ENCODE data around the gene ZBTB8A. TPM values are rescaled to one million over a fixed set of nuclear protein-coding genes. Genes with fewer than 3 reads are reported as not detected.

The ZBTB8A gene
- total and polyA plus RNA-seq, 2 of the 13 experiments (the other 11 are each of a cell fraction or from before 2014, with no cell fraction given) = 1.3 to 3.7 TPM

DNA sequence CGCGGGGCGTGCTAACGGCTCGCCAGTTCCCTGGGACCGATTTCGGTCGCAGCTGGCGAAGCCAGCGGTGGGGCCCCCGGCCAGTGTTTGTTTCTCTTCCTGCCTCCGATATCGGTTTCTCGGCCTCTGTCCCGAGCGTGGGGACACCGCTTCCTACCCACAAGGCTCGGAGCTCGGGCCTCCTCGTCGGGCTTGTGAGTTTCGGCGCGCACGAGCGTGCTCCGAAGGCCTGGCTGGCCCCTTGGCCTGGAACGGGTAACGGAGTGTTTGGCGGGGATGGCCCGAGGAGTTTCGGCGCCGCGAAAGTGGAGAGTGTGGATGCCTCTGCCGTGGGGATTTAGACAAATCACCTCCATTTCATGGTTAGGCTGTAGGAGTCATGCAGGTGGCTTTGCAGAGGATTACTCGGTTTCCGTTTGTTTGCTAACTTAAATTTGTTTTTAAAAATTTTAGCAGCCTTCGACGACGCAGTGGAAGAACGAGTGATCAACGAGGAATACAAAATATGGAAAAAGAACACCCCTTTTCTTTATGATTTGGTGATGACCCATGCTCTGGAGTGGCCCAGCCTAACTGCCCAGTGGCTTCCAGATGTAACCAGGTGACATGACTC is 112.3 kb downstream of the ZBTB8A start (continued):
- no peak for TF ChIP-seq JUNB (CRISPR knock-in tag; IDR thresholded peaks at IDR 0.05; ENCODE audit: borderline replicate concordance)
- TF ChIP-seq ZNF678 (CRISPR knock-in tag; IDR thresholded peaks at IDR 0.05) = peak; percentile 31
- 0 out of 2 replicates have a peak, but pooled peaks have one; percentile 73 for TF ChIP-seq RNF2 (conservative IDR thresholded peaks at IDR 0.05; ENCODE audit: low read depth)
- TF ChIP-seq, protein P1, sequence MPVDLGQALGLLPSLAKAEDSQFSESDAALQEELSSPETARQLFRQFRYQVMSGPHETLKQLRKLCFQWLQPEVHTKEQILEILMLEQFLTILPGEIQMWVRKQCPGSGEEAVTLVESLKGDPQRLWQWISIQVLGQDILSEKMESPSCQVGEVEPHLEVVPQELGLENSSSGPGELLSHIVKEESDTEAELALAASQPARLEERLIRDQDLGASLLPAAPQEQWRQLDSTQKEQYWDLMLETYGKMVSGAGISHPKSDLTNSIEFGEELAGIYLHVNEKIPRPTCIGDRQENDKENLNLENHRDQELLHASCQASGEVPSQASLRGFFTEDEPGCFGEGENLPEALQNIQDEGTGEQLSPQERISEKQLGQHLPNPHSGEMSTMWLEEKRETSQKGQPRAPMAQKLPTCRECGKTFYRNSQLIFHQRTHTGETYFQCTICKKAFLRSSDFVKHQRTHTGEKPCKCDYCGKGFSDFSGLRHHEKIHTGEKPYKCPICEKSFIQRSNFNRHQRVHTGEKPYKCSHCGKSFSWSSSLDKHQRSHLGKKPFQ (CRISPR knock-in tag; IDR thresholded peaks at IDR 0.05; ENCODE audit: insufficient replicate concordance) = no peak
- TF ChIP-seq CENPT (CRISPR knock-in tag; IDR thresholded peaks at IDR 0.05; ENCODE audit: low read depth) = no peak
- TF ChIP-seq ZNF709 (CRISPR knock-in tag; IDR thresholded peaks at IDR 0.05) = no peak
- TF ChIP-seq TBX2 (CRISPR knock-in tag; IDR thresholded peaks at IDR 0.05; ENCODE audit: borderline replicate concordance) = no peak
- TF ChIP-seq, protein P2, sequence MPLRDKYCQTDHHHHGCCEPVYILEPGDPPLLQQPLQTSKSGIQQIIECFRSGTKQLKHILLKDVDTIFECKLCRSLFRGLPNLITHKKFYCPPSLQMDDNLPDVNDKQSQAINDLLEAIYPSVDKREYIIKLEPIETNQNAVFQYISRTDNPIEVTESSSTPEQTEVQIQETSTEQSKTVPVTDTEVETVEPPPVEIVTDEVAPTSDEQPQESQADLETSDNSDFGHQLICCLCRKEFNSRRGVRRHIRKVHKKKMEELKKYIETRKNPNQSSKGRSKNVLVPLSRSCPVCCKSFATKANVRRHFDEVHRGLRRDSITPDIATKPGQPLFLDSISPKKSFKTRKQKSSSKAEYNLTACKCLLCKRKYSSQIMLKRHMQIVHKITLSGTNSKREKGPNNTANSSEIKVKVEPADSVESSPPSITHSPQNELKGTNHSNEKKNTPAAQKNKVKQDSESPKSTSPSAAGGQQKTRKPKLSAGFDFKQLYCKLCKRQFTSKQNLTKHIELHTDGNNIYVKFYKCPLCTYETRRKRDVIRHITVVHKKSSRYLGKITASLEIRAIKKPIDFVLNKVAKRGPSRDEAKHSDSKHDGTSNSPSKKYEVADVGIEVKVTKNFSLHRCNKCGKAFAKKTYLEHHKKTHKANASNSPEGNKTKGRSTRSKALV (CRISPR knock-in tag; IDR thresholded peaks at IDR 0.05) = no peak; the same call in none of the 2 replicates
- no peak for TF ChIP-seq ZNF124 (CRISPR knock-in tag; IDR thresholded peaks at IDR 0.05)
- TF ChIP-seq, protein P3, sequence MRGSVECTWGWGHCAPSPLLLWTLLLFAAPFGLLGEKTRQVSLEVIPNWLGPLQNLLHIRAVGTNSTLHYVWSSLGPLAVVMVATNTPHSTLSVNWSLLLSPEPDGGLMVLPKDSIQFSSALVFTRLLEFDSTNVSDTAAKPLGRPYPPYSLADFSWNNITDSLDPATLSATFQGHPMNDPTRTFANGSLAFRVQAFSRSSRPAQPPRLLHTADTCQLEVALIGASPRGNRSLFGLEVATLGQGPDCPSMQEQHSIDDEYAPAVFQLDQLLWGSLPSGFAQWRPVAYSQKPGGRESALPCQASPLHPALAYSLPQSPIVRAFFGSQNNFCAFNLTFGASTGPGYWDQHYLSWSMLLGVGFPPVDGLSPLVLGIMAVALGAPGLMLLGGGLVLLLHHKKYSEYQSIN (CRISPR knock-in tag; IDR thresholded peaks at IDR 0.05; ENCODE audit: borderline replicate concordance) = no peak
- no peak for TF ChIP-seq BRD4 (CRISPR knock-in tag; IDR thresholded peaks at IDR 0.05)
- no peak for TF ChIP-seq HMG20B (CRISPR knock-in tag; conservative IDR thresholded peaks at IDR 0.05)
- no peak for TF ChIP-seq YY1 (IDR thresholded peaks at IDR 0.05; ENCODE audit: insufficient read depth, insufficient replicate concordance, low read depth, low read length)
- no peak for TF ChIP-seq NFKBIZ (CRISPR knock-in tag; IDR thresholded peaks at IDR 0.05)
- TF ChIP-seq, protein P4, sequence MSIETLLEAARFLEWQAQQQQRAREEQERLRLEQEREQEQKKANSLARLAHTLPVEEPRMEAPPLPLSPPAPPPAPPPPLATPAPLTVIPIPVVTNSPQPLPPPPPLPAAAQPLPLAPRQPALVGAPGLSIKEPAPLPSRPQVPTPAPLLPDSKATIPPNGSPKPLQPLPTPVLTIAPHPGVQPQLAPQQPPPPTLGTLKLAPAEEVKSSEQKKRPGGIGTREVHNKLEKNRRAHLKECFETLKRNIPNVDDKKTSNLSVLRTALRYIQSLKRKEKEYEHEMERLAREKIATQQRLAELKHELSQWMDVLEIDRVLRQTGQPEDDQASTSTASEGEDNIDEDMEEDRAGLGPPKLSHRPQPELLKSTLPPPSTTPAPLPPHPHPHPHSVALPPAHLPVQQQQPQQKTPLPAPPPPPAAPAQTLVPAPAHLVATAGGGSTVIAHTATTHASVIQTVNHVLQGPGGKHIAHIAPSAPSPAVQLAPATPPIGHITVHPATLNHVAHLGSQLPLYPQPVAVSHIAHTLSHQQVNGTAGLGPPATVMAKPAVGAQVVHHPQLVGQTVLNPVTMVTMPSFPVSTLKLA (IDR thresholded peaks at IDR 0.05) = no peak
- TF ChIP-seq SPEN (CRISPR knock-in tag; IDR thresholded peaks at IDR 0.05; ENCODE audit: low read depth) = peak; percentile 1; the same call in 1 of the 2 replicates
- TF ChIP-seq ATM (IDR thresholded peaks at IDR 0.05; ENCODE audit: borderline replicate concordance) = no peak
- TF ChIP-seq ZNF619 (CRISPR knock-in tag; IDR thresholded peaks at IDR 0.05) = no peak
- 0 out of 2 replicates have a peak, but pooled peaks have one; percentile 10 for TF ChIP-seq ZSCAN30 (CRISPR knock-in tag; IDR thresholded peaks at IDR 0.05)
- TF ChIP-seq ZNF652 (CRISPR knock-in tag; IDR thresholded peaks at IDR 0.05; ENCODE audit: borderline replicate concordance, low read depth) = no peak
- no peak for TF ChIP-seq ZNF557 (CRISPR knock-in tag; IDR thresholded peaks at IDR 0.05)
- TF ChIP-seq, protein P5, sequence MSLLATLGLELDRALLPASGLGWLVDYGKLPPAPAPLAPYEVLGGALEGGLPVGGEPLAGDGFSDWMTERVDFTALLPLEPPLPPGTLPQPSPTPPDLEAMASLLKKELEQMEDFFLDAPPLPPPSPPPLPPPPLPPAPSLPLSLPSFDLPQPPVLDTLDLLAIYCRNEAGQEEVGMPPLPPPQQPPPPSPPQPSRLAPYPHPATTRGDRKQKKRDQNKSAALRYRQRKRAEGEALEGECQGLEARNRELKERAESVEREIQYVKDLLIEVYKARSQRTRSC (CRISPR knock-in tag; IDR thresholded peaks at IDR 0.05; ENCODE audit: low read depth) = 0 out of 2 replicates have a peak, but pooled peaks have one; percentile 41
- TF ChIP-seq ZNF878 (CRISPR knock-in tag; IDR thresholded peaks at IDR 0.05) = no peak
- TF ChIP-seq KLF12 (CRISPR knock-in tag; IDR thresholded peaks at IDR 0.05; ENCODE audit: borderline replicate concordance) = no peak; the same call in 1 of the 2 replicates
- TF ChIP-seq ZNF24 (IDR thresholded peaks at IDR 0.05) = no peak

All from HepG2 (cell line).